ENCODE results near the gene SSNA1.

Gene SSNA1

DNA sequence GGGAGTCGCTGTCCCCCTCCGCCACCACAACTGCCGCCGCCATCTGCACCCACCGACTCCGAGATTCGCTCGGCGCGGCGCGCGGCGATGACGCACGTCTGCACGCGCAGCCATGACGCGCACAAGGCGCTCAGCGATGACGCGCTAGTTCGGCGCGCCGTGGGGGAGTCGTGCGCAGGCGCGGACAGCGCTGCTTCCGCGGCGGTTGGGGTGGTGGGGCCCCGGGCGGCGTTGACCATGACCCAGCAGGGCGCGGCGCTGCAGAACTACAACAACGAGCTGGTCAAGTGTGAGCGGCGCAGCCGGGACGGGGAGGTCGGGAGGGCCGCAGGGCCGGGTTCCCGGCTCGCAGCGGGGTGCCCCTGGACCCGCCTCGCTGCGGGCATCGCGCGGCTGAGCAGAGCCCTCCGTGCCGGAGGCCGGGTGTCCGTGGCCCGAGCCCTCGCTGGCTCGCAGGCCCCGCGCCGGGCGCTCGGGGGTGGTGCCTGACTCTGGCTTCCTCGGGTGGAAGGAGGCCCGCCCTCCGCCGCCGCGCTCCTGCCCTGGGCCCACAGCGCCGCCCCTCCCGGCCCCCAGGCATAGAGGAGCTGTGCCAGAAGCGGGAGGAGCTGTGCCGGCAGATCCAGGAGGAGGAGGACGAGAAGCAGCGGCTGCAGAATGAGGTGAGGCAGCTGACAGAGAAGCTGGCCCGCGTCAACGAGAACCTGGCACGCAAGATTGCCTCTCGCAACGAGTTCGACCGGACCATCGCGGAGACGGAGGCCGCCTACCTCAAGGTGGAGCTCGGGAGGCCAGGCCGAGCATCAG lies at the start of gene SSNA1, which contains the start of gene ANAPC2:
Gene SSNA1 (plus strand): TSS at position 187 of the 807 bp plus-strand sequence. CDS start 51 bp downstream, at position 238.
Gene ANAPC2 (minus strand): TSS at position 71 of the 807 bp plus-strand sequence. CDS start 28 bp downstream, at position 43.
- peak within 1 kb of the TSS; percentile 96 for H3K27ac ChIP-seq
- peak; percentile 77 for DNase-seq (ENCODE audit: low read depth, low spot score)

- DNase-seq (ENCODE audit: low read depth, low spot score) = no peak
- H3K27ac ChIP-seq = no peak within 1 kb of the TSS
Measured at GRCh38 chr9:137138722-137139467, 49.6 kb upstream of the SSNA1 start, which contains the start of gene GRIN1. Gene GRIN1, plus strand, starts transcription at chr9:137139154. Its CDS starts 333 bp downstream, at chr9:137139487.

DNA sequence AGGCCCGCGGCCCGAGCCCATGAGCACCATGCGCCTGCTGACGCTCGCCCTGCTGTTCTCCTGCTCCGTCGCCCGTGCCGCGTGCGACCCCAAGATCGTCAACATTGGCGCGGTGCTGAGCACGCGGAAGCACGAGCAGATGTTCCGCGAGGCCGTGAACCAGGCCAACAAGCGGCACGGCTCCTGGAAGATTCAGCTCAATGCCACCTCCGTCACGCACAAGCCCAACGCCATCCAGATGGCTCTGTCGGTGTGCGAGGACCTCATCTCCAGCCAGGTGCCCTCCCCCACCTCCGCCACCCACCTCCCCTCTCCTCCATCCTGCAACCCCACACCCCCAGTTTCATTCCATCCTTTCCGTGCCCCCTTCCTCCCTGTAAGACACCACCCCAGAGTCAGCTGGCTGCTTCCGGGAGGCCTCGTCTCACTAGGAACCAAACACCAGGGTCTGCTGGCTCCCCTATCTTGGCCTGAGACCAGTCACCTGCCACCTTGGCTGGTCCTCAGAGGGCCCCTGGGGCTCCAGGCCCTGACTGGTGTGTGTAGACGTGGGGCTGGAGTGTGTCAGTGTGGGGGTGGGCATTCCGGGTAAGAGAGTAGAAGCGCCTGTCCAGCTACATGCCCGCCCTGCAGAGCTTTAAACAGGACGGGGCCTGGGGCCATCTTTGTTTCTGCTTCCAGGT lies 48.9 kb upstream of the SSNA1 start:
- DNase-seq (ENCODE audit: low read depth, low spot score) = no peak
- no peak overlapping the region for H3K27ac ChIP-seq

- H3K27ac ChIP-seq = no peak overlapping the region
- DNase-seq (ENCODE audit: low read depth, low spot score) = no peak
Measured at GRCh38 chr9:137140151-137141012, 48.1 kb upstream of the SSNA1 start.

DNA sequence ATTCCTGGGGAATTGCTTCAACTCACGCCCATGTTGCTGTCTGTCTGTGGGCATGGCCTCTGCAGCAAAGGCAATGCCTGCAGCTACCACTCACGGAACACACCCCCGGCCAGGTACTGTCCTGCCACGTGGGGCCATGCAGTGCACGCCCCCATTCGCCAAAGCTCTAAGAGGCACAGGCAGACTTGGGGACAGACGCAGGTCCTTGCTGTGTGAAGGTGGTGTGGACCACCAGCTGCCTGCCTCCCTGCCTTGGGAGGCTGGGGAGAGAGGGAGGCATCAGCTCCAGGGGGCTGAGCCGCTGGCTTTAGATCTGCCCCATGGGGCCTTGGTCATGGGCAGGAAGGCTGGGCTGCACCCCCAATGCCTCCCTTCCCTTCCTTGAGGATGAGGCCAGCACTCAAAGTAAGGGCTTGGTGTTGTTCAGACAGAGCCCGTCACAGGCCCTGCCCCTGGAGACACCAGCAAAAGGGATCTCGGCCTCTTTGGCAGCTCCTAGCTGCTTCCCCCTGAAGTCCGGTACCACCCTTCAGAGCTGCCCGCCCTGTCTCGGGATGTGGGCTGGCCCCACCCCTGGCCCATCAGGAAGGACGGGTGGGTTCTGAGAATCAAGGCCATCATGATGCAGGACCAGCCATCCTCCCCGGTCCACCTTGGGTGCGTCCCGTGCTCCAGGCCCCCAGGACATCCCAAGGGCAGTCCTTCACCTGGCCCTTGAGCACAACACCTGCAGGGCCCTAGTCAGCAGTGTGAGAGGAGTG lies 47.2 kb upstream of the SSNA1 start:
- DNase-seq (ENCODE audit: low read depth, low spot score) = no peak
- no peak overlapping the region for H3K27ac ChIP-seq

GRCh38 chr9:137141976-137142936 lies 46.2 kb upstream of the SSNA1 start:
- no peak for DNase-seq (ENCODE audit: low read depth, low spot score)
- no peak overlapping the region for H3K27ac ChIP-seq

DNA sequence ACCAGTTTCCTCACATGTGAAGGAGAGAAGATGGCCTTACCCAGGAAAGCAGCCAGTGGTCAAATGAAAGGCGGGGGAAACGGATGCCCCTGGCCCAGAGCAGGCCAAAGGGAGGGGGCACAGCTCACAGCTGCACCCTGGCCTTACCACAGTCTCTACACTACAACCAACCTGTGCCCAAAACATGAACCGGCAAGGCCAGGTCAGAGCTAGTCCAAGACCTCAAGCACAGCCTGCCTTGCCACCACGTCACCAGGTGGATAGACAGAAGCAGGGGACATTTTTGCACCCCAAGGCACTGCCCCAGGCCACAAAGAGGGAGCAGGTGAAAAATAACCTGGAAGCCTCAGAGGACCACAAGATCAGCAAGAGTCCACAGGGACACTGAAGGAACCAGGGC lies 45.0 kb upstream of the SSNA1 start:
- H3K27ac ChIP-seq = no peak overlapping the region
- no peak for DNase-seq (ENCODE audit: low read depth, low spot score)

DNA sequence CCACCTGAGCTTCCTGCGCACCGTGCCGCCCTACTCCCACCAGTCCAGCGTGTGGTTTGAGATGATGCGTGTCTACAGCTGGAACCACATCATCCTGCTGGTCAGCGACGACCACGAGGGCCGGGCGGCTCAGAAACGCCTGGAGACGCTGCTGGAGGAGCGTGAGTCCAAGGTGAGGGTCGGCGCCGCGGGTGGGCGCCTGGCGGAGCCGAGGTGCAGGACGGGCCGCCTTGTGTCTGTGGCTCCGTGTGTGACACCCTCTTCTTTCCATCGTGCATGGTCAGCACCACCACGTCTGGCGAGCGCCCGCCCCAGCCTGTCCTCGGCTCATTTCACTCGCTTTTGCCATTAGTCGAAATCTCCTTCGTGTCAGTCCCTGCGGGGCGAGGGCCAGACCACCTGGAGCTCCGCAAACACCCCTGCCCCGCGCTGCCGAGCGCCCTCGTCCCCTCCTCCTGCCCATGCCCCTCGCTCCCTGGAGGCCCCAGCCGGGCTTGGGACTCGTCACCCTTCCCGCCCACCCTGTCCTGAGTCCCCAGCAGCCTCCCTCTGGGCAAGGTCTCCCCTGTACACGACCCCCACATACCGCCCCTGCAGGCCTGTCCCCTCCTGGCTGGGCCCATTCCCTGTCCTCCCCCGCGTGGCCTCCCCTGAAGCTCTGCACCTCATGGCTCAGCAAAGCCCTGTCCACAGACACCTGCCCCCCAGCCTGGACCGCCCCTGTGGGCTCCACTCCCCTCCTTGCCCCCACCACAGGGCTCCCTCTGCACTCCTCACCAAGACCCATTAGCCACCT lies 42.5 kb upstream of the SSNA1 start:
- DNase-seq (ENCODE audit: low read depth, low spot score) = no peak
- H3K27ac ChIP-seq = no peak overlapping the region

DNA sequence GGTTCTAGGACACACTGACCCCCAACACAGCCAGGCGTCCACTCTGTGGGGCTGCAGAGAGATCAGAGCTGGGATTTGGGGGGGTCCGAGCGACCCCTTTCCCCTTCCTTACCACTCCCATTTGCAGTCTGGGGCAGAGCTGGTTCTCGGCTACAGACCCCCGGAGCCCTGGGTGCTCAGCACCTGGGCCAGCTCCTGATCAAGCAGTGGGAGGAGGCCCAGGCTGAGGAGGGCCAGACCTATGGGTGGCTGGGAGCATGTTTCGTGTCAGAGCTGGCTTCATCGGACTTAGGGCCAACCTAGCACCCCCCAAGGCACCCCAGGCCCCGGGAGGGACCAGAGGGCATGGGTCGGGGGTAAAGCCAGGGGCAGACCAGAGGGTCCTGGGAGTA lies 42.0 kb upstream of the SSNA1 start:
- H3K27ac ChIP-seq = no peak overlapping the region
- DNase-seq (ENCODE audit: low read depth, low spot score) = no peak

DNA sequence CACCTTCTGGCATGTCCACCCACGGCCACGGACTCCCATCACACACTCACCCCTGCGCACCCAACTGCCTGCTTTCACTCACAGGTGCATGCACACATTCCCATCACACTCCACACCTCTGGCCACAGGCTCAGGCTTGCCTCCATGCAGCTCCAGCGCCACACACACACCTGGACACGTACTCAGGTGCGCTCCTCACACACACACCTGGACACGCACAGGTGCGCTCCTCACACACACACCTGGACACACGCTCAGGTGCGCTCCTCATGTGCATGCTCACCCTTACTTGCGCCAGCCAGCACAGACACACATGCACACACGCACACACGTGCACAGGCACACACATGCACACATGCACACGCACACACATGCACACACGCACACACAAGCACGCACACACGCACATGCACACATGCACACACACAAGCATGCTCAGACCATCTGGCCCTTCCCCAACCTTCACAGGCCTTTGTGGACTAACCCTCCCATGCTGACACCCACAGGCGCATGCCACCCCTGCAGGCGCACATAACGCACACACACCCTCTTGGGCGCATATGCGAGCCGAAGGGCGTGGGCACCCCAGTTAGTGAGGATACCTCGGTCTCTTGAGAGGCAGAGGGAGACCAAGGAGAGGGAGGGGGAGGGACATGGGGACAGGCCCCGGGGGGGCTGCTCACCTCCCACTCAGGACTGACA lies 41.2 kb upstream of the SSNA1 start:
- H3K27ac ChIP-seq = no peak overlapping the region
- no peak for DNase-seq (ENCODE audit: low read depth, low spot score)

- no peak for DNase-seq (ENCODE audit: low read depth, low spot score)
- H3K27ac ChIP-seq = no peak overlapping the region
Measured at GRCh38 chr9:137147793-137148160, 40.7 kb upstream of the SSNA1 start.

- H3K27ac ChIP-seq = no peak overlapping the region
- no peak for DNase-seq (ENCODE audit: low read depth, low spot score)
Measured at GRCh38 chr9:137148242-137148641, 40.2 kb upstream of the SSNA1 start.

DNA sequence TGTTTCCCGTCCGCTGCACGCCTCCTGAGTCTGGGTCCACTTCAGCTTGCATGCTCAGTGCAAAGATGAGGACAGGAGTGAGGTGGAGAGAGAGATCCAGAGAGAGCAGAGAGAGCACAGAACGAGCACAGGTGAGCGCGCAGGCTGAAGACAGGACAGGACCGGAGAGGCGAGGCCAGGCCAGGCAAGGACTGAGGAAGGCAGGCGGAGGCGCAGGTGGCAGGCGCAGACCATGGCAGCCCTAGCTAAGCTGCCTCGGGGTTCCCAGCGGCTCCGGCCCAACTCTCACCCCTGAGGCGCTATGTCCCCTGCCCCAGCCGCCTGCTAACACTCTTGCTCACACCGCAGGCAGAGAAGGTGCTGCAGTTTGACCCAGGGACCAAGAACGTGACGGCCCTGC lies 39.8 kb upstream of the SSNA1 start:
- no peak overlapping the region for H3K27ac ChIP-seq
- no peak for DNase-seq (ENCODE audit: low read depth, low spot score)

DNA sequence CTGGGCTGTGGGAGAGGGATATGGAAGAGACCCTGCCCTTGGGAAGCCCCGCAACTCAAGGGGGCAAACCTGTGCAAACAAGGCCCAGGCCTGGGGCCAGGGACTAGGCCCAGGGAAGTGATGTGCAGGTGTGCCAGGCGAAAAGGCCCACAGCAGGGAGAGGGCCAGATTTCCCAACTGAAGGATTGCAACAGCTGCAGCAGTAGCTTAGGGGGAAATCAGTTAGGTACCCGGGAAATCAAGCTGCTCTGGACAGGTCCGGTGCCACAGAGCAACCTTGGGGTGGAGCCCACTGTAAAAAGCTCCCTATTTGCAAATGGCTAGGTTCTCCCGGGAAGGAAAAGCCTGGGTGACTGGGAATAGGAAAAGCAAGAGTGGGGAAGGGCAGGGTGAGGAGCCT lies 39.1 kb upstream of the SSNA1 start:
- DNase-seq (ENCODE audit: low read depth, low spot score) = no peak
- H3K27ac ChIP-seq = no peak overlapping the region

GRCh38 chr9:137149942-137150616 lies 38.4 kb upstream of the SSNA1 start:
- DNase-seq (ENCODE audit: low read depth, low spot score) = no peak
- no peak overlapping the region for H3K27ac ChIP-seq
